ENCODE data around the gene NRL. TPM values are rescaled to one million over a fixed set of nuclear protein-coding genes. Genes with fewer than 3 reads are reported as not detected.
A peak's percentile ranks its signal among the peaks of the same experiment; 100 is the strongest.

Gene NRL
- total RNA-seq, 1 experiment from 2014 or later = 1.3 TPM

DNA sequence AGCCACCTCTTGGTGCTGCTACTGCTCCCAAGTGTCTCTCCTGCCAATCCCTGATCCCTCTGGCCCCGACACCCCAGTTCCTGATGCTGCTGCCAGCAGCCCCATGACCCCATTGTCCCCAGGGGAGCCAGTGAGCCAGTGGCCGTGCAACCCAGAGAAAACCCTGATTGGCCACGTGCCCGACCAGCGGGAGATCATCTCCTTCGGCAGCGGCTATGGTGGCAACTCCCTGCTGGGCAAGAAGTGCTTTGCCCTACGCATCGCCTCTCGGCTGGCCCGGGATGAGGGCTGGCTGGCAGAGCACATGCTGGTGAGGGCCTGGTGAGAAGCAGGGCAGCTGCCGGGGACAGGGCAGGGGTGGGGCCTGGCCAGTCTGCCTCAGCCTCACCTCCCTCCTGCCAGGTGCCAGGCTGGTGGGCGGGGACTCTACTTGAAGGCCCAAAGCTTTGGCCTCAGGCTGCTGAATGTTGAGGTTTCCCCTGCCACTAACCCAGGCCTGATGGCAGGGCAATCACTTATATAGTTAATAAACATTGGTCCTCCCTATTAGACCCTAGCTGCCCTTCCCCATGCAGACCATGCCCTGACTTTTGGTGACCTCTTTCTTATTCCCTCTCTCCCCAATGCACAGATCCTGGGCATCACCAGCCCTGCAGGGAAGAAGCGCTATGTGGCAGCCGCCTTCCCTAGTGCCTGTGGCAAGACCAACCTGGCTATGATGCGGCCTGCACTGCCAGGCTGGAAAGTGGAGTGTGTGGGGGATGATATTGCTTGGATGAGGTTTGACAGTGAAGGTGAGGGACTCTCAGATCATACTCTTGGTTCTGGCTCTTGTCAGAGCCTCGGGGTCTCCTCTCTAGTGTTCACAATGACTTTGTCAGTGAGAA, 15.6 kb downstream of the NRL start:
- TF ChIP-seq, protein P1, sequence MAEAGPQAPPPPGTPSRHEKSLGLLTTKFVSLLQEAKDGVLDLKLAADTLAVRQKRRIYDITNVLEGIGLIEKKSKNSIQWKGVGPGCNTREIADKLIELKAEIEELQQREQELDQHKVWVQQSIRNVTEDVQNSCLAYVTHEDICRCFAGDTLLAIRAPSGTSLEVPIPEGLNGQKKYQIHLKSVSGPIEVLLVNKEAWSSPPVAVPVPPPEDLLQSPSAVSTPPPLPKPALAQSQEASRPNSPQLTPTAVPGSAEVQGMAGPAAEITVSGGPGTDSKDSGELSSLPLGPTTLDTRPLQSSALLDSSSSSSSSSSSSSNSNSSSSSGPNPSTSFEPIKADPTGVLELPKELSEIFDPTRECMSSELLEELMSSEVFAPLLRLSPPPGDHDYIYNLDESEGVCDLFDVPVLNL (CRISPR knock-in tag; IDR thresholded peaks at IDR 0.05; ENCODE audit: borderline replicate concordance, low read depth) = no peak
- TF ChIP-seq OVOL2 (CRISPR knock-in tag; IDR thresholded peaks at IDR 0.05; ENCODE audit: borderline replicate concordance) (no peak), ZNF317 (CRISPR knock-in tag; IDR thresholded peaks at IDR 0.05; ENCODE audit: borderline replicate concordance, low read depth) (no peak), ZBTB21 (CRISPR knock-in tag; IDR thresholded peaks at IDR 0.05; ENCODE audit: borderline replicate concordance) (no peak), ESRRA (CRISPR knock-in tag; IDR thresholded peaks at IDR 0.05; ENCODE audit: borderline replicate concordance) (no peak), TEAD4 (CRISPR knock-in tag; IDR thresholded peaks at IDR 0.05) (no peak), PRRX2 (CRISPR knock-in tag; IDR thresholded peaks at IDR 0.05) (no peak), ZNF396 (CRISPR knock-in tag; IDR thresholded peaks at IDR 0.05; ENCODE audit: borderline replicate concordance) (no peak), CREB1 (CRISPR knock-in tag; IDR thresholded peaks at IDR 0.05) (no peak), EMX1 (CRISPR knock-in tag; IDR thresholded peaks at IDR 0.05) (no peak), ZNF138 (CRISPR knock-in tag; conservative IDR thresholded peaks at IDR 0.05) (no peak), FOXK1 (CRISPR knock-in tag; IDR thresholded peaks at IDR 0.05) (no peak), NR2C2 (CRISPR knock-in tag; IDR thresholded peaks at IDR 0.05) (no peak), SP1 (CRISPR knock-in tag; conservative IDR thresholded peaks at IDR 0.05) (no peak)
- TF ChIP-seq, protein P2, sequence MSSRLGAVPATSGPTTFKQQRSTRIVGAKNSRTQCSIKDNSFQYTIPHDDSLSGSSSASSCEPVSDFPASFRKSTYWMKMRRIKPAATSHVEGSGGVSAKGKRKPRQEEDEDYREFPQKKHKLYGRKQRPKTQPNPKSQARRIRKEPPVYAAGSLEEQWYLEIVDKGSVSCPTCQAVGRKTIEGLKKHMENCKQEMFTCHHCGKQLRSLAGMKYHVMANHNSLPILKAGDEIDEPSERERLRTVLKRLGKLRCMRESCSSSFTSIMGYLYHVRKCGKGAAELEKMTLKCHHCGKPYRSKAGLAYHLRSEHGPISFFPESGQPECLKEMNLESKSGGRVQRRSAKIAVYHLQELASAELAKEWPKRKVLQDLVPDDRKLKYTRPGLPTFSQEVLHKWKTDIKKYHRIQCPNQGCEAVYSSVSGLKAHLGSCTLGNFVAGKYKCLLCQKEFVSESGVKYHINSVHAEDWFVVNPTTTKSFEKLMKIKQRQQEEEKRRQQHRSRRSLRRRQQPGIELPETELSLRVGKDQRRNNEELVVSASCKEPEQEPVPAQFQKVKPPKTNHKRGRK (CRISPR knock-in tag; IDR thresholded peaks at IDR 0.05; ENCODE audit: borderline replicate concordance) = no peak
- TF ChIP-seq, protein P3, sequence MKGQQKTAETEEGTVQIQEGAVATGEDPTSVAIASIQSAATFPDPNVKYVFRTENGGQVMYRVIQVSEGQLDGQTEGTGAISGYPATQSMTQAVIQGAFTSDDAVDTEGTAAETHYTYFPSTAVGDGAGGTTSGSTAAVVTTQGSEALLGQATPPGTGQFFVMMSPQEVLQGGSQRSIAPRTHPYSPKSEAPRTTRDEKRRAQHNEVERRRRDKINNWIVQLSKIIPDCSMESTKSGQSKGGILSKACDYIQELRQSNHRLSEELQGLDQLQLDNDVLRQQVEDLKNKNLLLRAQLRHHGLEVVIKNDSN (CRISPR knock-in tag; IDR thresholded peaks at IDR 0.05) = no peak
- TF ChIP-seq, protein P4, sequence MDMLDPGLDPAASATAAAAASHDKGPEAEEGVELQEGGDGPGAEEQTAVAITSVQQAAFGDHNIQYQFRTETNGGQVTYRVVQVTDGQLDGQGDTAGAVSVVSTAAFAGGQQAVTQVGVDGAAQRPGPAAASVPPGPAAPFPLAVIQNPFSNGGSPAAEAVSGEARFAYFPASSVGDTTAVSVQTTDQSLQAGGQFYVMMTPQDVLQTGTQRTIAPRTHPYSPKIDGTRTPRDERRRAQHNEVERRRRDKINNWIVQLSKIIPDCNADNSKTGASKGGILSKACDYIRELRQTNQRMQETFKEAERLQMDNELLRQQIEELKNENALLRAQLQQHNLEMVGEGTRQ (CRISPR knock-in tag; IDR thresholded peaks at IDR 0.05) = no peak
- 0 out of 2 replicates have a peak overlapping the region, but pooled peaks have one; percentile 41 for H3K27ac Mint-ChIP-seq

DNA sequence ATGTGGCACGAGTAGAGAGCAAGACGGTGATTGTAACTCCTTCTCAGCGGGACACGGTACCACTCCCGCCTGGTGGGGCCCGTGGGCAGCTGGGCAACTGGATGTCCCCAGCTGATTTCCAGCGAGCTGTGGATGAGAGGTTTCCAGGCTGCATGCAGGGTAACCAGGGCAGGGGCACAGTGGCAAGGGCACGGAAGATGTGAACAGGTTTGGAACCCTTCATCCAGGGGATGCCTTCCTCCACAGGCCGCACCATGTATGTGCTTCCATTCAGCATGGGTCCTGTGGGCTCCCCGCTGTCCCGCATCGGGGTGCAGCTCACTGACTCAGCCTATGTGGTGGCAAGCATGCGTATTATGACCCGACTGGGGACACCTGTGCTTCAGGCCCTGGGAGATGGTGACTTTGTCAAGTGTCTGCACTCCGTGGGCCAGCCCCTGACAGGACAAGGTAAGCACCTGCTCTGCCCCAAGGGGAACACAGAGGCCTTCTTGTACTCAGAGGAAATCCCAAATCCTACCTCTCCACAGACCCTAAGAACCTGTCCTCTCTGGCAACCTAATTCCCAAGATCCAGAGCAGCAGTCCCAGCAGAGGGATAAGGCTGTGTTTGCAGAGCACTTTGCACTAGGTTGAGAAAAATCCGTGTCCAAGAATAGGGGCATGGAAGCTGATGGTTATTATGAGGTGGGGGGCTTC, 16.4 kb downstream of the NRL start:
- no peak for TF ChIP-seq ZNF423 (CRISPR knock-in tag; IDR thresholded peaks at IDR 0.05)
- TF ChIP-seq, protein P5, sequence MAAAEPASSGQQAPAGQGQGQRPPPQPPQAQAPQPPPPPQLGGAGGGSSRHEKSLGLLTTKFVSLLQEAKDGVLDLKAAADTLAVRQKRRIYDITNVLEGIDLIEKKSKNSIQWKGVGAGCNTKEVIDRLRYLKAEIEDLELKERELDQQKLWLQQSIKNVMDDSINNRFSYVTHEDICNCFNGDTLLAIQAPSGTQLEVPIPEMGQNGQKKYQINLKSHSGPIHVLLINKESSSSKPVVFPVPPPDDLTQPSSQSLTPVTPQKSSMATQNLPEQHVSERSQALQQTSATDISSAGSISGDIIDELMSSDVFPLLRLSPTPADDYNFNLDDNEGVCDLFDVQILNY (CRISPR knock-in tag; IDR thresholded peaks at IDR 0.05) = no peak
- TF ChIP-seq ZNF396 (CRISPR knock-in tag; IDR thresholded peaks at IDR 0.05; ENCODE audit: borderline replicate concordance) = no peak
- TF ChIP-seq ELF4 (CRISPR knock-in tag; IDR thresholded peaks at IDR 0.05; ENCODE audit: low read depth) = no peak
- TF ChIP-seq, protein P6, sequence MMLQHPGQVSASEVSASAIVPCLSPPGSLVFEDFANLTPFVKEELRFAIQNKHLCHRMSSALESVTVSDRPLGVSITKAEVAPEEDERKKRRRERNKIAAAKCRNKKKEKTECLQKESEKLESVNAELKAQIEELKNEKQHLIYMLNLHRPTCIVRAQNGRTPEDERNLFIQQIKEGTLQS (CRISPR knock-in tag; conservative IDR thresholded peaks at IDR 0.05) = no peak
- TF ChIP-seq, protein P4 (CRISPR knock-in tag; IDR thresholded peaks at IDR 0.05) = no peak
- TF ChIP-seq, protein P7, sequence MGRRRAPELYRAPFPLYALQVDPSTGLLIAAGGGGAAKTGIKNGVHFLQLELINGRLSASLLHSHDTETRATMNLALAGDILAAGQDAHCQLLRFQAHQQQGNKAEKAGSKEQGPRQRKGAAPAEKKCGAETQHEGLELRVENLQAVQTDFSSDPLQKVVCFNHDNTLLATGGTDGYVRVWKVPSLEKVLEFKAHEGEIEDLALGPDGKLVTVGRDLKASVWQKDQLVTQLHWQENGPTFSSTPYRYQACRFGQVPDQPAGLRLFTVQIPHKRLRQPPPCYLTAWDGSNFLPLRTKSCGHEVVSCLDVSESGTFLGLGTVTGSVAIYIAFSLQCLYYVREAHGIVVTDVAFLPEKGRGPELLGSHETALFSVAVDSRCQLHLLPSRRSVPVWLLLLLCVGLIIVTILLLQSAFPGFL (CRISPR knock-in tag; IDR thresholded peaks at IDR 0.05; ENCODE audit: borderline replicate concordance) = no peak
- TF ChIP-seq, protein P8, sequence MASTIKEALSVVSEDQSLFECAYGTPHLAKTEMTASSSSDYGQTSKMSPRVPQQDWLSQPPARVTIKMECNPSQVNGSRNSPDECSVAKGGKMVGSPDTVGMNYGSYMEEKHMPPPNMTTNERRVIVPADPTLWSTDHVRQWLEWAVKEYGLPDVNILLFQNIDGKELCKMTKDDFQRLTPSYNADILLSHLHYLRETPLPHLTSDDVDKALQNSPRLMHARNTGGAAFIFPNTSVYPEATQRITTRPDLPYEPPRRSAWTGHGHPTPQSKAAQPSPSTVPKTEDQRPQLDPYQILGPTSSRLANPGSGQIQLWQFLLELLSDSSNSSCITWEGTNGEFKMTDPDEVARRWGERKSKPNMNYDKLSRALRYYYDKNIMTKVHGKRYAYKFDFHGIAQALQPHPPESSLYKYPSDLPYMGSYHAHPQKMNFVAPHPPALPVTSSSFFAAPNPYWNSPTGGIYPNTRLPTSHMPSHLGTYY (CRISPR knock-in tag; IDR thresholded peaks at IDR 0.05) = no peak
- CTCF ChIA-PET = interaction anchor here (11.1 to 11.7 kb wide), 2 partner anchors 11 to 41 kb away, joined by 170 to 320 read pairs; no protein-coding TSS in a partner anchor
- POLR2A ChIA-PET = no interaction called here
- H3K27me3 Mint-ChIP-seq (ENCODE audit: low read depth) = peaks cover 3% of the 10 kb centered on the region; the same call in 1 of the 2 replicates
- H3K4me3 Mint-ChIP-seq = no peak overlapping the region
- H3K27ac Mint-ChIP-seq = no peak overlapping the region
- peaks cover 5% of the 10 kb centered on the region; the same call in 1 of the 2 replicates for H3K9me3 Mint-ChIP-seq
- peaks cover 38% of the 10 kb centered on the region for H3K36me3 Mint-ChIP-seq
- no peak for DNase-seq (ENCODE audit: low spot score)
- H3K4me1 Mint-ChIP-seq = peaks cover 16% of the 10 kb centered on the region
- ATAC-seq = no peak

More for the DNA sequence above, 15.6 kb downstream of the NRL start:
- H3K4me3 Mint-ChIP-seq = no peak overlapping the region
- peaks cover 46% of the 10 kb centered on the region for H3K36me3 Mint-ChIP-seq
- CTCF ChIA-PET = interaction anchor here (11.7 kb wide), 1 partner anchor 10 kb away, joined by 170 read pairs; no protein-coding TSS in a partner anchor
- POLR2A ChIA-PET = no interaction called here
- DNase-seq (ENCODE audit: low spot score) (no peak), ATAC-seq (no peak)
- H3K27me3 Mint-ChIP-seq (ENCODE audit: low read depth) = no peaks in the 10 kb centered on the region
- peaks cover 12% of the 10 kb centered on the region for H3K4me1 Mint-ChIP-seq
- peaks cover 13% of the 10 kb centered on the region for H3K9me3 Mint-ChIP-seq
